GM21390 (cell line): Measurements from ENCODE around the gene ABR.

Experiments
- ATAC-seq: cut with Tn5 transposase; IDR thresholded peaks from one replicate; pipeline ENCODE4 v1.9.1; 2021; ENCODE audit not compliant: unreplicated experiment

ABR gene

DNA sequence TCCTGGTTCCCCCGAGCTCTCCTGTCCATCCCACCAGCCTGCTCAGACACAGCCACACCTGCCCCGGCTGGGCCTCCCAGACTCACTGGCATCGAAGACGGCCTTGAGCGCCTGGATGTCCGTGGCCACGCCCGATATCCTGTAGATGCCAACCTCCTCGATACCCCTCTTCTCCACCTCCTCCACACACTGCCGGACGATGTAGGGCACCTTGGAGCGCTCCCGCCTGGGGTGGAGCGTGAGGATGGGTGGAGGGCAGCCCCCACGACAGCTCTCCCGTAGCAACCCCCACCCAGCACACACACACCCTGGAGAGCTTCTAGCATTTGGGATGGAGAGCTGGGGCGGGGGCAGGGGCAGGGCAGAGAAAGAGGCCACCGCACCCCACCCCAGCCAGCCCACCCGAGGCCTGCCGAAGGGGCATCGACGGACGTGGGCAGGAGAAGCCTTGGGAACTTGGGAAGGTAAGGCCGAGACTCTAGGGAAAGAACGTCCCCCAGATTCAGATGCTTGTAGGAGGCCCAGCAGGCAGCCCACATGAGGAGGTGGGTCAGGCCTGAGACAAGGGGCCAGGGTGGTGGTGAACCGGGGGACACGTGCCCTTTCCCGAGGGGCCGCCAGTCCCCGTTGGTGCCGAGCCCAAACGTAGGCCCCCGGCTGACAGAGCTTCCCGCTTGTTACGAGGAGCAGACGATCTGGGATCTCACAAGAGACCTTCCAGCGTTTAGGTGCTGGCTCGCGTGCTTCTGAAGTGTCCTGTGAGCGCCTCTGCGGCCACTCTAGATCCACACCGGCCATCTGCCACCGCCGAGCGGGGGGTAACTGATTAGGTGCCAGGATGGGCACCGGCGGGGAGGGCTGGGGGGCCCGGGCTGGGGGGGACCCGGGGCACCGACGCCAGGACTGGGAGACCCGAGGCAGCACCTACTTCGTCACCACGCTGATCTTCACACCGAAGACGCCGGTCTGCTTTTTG is 167.7 kb downstream of the ABR start:
- no peak for ATAC-seq

DNA sequence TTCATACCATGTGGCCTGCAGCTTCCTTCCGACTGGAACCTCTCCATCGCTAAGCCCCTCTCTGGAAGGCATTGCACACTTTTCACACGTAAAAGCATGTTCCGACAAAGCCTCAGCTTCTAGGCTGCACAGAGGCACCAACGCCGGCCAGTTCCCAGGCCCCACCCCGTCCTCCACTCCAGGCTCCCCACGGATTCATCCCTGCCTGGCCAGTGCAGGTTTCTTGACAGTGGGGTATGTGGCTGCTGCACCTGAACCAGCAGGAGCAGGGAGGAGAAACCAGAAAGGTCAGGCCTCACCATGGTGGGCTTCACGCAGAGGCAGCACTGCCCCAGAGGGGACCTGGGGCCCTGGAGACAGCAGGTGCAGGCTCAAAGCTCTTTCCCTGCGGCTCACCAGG is 168.6 kb downstream of the ABR start:
- no peak for ATAC-seq

DNA sequence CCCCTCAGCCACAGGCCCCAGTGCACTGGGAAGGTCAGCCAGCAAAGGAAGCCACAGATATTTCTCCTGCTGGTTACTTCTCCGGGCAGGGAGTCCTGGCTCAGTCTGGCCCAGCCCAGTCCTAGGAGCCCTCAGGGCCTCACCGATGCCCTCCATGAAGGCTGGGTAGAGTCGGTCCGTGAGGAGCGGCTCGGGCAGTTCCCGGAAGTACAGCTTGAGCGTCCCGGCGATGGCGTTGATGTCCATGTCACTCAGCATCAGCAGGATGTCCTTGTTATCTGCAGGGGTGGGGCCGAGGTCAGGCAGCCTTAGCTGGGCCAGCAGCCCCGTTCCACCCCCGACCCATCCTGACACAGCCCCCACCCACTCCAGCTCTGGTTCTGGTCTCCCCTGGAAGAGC is 169.2 kb downstream of the ABR start:
- no peak for ATAC-seq

DNA sequence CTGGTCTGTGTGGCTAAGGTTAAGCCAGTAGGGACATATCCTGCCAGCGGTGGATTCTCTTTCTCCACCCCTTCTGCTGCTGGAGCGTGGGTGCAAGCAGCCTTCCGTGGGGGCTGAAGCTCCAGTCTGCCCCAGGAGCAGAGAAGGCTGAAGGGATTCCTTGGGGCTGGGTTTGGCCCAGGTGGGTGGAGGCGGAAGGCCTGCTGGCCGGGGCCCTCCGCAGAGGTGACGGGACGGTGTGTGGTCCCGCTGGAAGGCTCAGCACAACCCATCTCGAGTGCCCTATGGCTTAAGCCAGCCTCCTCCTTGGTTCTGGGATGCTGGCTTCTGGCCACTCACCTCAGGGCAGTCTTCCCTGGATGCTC is 169.7 kb downstream of the ABR start:
- no peak for ATAC-seq

DNA sequence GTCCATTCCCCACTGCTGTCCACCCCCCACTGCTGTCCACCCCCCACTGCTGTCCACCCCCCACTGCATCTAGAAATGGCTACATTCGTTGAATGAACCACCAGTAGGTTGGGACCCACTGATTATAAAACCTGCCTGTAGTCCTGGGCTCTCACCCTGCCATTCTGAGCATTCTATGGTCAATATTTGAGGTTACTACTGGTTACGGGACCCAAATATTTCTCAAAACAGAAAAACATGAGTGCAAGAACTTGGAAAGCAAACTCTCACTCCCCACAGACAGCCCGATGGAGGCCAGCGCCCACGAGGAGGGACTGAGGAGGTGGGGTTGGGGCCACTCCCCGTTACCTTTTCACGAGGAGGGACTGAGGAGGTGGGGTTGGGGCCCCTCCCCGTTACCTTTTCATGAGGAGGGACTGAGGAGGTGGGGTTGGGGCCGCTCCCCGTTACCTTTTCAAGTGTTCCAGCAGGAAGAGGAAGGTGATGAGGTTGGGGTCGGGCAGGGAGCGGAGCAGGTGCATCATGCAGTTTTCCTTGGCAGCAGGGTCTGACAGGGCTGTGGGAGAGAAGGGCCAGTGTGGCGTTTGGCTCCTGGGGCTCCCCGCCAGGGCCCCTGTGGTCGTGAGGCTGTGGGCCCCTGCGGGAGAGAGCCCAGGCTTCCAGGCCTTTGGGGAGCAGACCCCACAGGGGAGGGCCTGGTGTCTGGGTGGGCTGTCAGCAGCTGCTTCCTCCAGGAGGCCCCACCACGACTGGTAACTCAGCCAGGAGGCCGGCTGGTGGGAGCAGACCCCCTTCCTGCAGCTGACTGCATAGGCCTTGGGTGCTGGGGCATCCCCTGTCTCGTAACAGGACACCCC is 170.3 kb downstream of the ABR start:
- no peak for ATAC-seq

DNA sequence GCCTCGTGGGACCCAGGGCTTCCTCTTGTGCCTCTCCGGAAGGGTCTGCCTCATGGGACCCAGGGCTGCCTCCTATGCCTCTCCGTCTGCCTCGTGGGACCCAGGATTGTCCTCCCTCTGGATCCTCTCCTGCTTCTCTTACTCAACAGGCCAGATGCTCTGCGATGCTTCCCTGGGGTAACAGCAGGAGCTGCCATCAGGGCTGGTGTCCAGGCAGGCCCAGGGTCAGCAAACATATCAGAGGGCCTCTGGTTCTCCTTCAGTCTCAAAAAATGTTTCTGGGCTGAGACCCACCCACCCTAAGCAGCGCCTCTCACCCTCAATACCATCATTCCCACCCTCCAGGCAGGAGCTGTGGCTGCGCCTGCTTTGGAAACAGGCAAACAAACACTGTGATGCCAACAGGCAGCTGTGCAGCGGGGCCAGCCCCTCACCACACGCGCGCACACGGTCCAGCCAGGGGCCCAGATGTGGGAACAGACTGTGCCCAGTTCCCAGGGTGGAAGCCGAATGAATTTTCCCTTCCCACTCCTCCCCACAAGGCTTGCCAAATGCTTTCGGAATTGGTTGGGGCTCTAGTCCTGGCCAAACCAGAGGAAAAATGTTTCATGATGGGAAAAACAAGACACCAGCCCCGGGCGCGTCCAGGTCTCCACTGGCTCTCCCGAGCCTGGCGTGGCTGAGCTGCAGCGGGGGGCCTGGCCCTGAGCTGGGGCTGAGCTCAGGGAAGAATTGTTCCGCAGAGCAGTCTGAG is 171.6 kb downstream of the ABR start:
- ATAC-seq = no peak

DNA sequence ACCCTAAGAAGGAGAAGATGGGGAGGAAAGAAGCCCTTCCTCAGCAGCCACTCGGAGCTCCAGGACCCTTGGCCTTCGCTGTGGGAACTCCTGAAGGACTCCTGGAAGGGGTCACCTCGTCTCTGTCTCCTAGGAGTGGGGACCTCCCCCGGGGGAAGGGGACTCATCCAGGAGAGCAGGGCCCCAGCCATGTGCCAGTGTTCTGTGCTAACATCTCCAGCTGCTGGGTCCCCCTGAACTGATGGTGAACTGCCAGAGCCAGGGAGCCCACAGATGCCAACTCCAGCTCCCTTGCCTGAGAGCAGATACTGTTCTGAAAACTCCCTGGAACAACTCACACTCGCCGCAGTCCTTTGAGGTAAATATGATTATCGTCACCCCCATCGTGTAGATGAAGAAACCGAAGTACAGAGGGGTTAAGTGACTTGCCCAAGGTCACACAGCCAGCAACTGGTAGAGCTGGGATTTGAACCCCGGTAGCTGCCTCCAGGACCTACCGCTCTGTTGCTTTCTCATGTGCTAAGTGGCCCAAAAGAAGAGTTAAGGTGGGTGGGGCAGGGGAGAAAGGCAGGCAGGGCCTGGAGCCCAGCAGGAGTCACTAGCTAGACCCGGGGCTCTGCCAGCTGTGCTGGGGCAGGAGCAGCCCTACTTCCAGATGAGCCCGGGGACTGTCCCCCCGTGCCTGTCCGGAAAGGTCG is 172.3 kb downstream of the ABR start:
- ATAC-seq = no peak

DNA sequence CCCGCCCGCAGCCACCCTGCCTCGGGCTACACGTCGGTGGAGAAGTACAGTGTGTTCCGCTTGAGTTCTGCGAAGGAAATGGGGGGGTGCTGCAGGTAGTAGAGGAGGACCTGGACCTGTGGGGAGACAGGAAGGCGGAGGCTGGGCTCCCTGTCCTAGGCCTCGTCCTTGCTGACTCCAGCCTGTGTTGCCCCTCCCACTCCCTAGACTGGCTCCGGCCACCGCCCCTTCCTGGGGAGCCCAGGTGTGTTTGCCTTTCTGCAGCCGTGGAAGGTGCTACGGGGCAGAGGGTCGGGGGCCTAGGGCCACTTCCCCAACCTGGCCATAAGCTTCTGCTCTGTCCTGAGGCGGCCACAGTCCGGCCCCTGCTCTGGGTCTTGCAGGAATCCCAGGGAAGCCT is 173.7 kb downstream of the ABR start:
- ATAC-seq = no peak

DNA sequence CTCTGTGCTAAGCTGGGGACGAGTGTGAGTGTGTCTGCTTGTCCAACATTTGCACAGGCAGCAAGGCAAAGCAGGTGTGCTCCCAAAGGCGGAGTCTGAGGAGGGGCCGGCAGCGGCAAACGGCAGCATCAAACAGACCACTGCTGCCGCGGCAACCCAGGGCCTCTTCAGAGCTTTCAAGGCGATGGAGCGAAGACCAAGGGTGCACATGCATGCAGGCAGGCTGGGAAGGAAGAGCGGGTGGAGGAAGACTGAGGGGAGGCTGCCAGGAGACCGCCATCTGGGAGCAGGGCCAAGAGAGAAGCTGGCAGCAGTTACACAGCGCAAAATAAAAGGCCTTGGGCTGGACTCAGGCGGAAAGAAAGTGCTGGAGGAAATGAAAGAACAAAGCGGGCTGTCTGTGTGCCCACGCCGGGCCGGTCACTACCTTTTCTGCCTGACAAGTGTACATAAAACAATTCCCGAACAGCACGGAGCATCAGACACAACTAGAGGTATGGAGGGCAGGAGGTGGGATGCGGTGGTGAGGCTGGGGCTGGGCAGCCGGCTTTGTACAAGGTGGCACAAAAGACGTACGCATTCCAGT is 174.3 kb downstream of the ABR start:
- no peak for ATAC-seq

DNA sequence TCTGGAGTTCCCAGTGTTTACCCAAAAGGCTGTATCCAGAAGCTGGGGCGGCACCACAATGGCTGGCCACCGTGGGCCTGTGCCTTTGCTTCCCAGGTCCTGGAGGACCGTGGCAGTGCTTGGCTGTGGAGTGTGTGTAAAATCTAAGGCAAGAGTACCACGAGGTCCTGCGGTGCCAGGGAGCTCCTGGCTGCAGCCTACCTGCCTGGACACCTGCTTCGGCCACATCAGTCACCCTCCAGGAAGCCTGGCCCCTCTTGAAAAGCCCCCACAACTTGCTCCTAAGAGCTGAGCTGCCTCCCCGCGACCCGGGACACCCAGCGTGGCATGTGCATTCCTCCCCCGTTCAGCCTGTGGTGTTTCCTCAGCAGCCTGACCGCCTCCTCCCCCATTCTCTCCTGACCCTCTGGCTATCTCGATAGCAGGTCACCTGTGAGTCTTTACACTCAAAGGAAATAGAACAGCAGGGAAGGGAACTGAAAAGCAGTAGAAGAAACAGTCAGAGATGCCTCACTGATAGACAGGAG is 174.9 kb downstream of the ABR start:
- ATAC-seq = no peak

DNA sequence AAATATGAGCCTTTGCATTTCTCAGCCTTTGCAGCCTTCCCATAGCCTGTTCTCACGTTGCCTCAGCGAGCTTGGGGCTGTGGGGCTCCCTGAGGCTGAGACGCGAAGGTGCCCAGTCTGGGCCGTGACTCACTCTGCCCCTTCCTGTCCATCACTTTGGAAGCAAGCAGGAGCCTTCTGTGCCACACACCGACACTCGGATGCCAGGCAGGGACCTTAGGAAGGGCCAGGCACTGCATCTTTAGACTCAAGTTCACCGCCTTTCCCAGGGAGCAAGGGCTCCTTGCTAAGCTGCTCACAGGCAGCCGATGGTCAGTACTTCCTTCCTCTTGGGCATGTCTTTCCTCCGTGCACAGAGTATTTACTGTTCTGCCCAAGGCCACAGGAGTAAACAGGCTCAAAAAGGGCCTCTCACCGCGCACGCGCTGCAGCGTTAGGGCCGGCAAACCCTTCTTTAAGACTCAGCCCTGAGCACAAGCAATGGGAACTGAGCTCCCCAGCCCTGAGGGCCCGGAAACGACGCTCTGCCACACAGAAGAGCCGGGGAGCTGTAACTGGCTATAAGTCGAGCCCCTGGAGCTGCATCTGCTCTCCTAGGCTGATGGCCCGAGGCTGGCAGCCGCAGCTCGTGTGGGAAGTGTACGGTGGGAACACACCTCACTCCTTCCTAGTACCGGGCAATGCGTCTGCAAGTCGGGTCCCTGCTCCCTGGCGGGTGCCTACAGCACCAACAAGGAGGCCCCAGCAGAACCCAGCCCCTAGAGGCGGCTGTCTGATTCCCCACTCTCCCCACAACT is 175.6 kb downstream of the ABR start:
- no peak for ATAC-seq

DNA sequence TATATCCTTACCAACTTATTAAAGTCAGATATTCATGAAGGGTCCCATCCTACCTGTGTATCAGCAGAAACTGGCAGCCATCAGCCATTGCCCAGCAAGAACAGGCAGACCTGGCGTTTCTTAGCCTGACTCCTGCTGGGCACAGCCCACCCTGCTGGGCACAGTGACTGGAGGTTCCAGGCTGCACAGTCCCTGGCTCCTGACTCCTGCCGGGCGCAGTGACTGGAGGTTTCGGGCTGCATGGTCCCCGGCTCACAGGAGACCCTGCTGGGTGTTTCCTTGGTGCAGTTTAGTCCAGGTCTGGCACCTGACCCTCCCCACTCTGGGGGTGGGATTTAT is 176.2 kb downstream of the ABR start:
- ATAC-seq = no peak

DNA sequence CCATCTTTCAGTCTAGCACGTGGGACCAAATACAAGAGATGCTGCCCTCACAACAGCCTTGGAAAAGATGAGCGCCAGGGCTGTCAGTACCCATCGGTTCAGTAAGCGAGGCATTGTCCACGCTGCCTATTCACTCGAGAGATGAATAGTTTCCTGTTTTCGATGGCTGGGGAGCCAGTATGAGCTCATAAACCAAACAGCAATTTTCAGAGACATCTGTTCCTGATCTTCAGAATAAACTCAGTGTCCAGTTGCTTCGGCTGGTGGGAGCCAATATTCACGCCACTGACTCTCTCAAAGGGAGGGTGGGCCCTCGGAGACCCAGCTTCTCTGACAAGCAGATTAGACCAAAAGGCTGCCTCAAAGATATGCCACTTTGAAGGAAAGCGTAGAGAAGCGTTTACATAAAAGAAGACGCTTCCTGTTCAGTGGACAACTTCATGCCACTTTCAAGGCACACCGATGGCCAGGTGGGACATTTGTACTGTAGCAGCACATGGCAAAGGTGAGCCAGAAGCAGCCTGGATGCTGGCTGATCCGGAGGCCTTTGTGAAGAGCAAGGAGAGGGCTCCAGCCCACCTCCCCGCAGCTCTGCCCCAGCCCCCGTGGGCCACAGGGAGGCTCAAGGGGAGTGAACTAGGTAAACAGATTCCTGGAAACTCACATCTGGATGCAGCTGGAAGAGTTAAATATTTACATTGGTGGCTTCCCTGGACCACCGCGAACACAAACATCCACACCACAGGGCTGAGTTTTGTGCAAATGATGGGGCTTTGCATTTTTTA is 176.8 kb downstream of the ABR start:
- ATAC-seq = no peak

DNA sequence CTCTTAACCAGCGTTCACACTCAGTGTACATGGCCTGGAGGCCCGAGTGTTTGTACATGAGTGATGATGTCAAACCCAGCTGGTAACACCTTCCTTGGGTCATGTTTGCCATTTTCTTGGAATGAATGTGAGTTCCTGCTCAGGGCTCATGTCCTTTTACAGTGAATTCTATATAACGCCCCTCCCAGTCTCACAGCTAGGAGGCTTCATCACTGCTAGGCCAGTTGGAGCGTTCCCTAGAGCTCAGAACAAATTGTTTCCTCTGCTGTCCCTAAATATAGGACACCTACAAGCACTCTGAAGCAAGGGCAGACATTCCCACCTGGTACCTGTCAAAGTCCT is 177.4 kb downstream of the ABR start:
- ATAC-seq = no peak

DNA sequence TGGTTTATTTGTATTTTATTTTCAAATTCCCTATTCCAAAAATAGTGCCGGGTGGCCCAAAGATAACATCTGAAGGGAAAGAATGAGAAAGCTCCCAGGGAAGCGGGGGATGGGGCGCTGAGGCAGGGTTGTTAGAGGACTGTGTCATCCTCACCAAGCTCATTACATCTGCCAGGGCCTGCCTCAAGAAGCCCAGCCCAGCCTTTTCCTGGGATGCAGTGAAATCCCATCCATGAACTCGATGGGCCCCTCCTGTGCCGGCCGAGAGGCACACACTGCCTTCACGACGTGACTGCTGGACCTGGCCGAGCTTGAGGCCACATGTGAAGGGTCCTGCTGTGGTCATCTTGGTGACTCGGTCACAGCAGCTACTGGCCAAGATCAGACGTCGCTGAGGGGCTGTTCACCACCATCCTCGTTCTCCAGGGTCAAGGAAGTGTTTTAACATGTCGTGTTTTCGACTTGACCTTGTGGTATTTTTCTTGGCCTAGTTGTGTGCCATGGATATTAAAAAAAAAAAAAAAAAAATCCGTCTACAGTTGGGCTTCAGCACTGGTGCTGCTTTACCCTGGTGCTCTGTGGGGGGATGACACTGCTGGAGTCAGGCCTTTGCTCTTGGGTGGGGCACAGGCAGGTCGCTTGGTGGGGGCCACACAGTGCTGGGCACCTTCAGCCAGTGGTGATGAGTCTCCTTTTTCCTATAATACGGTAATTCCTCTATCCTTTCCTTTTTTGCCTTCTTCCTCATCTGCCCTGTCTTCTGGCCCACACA is 178.0 kb downstream of the ABR start:
- no peak for ATAC-seq

DNA sequence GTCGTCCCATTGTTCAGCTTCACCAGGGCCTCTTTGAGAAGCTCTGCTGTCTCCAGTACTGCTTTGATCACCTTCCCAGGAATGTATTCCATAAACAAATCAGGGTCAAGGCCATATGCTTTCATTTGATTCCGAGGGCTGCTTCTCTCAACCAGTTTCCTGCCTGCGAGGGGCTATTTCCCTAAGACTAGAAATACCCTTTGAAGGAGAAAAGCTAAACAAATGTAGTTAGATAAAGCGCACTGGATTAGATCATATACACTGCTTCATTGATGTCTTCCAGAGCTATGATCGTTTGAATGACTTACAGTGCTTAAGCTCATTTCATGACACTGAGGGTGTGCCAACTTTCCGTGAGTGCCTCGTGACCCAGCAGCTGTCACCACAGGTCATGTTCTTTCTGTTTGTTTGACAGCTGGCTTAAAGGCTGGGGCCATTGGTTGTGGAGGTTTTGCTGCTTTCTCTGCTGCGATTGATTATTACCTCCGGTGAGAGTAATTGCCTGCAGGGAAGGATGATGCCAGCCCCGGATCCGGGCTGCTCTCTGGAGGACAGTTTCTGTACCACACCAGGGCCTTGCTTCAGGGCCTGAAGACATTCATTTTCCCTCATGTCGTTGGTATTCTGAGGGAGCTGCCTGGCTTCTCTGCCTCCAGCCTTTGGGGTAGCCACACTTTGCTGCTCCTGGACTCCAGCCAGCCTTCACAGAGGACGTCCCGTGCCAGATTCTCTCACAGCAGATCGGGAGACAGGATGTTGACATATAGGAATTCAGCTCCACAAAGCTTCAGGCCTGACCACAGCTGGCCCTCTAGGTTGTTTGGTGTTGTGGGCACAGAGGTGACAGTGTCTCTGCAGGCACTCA is 179.0 kb downstream of the ABR start:
- no peak for ATAC-seq

DNA sequence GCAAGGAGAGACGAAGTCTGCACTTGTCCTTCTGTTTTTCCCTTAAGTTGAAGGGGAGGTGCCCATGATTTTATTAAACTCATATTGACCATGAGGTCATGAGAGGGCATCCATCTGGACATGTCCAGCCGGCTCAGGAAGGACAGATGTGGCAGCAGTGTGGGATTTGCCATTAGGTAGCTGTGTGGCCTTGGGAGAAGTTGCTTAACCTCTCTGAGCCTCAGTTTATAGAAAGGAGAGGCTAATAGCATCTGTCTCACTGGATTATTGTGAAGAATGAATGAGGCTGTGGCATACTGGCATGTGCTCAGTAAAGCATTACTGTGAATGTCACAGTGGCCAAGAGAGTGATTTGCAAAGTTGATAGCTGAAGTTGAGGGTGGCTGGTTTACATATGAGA is 181.7 kb downstream of the ABR start:
- no peak for ATAC-seq
